GM20000 (cell line): Measurements from ENCODE around the gene CLVS2.

Source experiments
- DNase-seq: peaks from one replicate; pipeline ENCODE4 v3.0.0; 2012; ENCODE audit warnings: low spot score
- TF ChIP-seq, protein P1 (sequence below): IDR thresholded peaks from 2 replicates; pipeline ENCODE4 v1.5.1; 2012; ENCODE audit warnings: mild to moderate bottlenecking, control low read depth; ENCODE audit errors: extremely low read depth, missing control alignments

CLVS2 gene

DNA sequence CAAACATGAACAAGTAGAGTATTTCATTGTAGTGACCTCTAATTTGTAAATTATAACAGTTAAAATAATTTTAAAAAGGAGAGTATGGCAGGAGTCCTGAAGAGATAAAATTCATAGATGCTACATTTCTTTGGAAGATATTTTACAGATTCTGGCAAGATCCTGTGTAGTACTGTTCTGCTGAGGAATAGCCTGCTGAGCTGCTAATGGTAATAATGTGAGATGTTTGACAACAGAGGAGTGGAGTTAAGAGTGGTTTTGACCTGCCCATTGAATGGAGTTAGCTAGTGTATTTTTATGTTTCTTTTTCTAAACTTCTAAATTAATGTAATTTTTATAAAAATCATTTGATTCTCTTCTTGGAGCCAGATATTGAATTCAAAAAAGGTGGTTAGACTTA is 11.8 kb downstream of the CLVS2 start:
- no peak for DNase-seq

DNA sequence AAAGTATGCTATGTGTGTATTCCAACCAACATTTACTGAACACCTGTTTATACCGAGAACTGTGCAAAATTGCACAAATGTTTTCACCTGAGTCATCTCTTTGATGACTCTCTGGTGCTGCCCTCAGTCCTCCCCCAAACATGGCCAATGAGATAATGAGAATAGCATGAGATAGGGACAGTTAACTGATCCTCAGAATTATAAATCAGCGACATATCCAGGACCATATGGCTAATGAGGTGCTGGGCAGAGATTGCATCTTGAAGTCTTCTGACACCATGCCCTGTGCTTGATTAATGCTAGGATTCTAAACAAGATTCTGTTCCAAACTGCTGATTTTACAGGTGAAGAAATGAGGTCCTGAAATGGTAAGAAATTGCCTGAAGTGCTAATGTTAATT is 13.0 kb downstream of the CLVS2 start:
- DNase-seq, result no peak
- TF ChIP-seq, protein P1, sequence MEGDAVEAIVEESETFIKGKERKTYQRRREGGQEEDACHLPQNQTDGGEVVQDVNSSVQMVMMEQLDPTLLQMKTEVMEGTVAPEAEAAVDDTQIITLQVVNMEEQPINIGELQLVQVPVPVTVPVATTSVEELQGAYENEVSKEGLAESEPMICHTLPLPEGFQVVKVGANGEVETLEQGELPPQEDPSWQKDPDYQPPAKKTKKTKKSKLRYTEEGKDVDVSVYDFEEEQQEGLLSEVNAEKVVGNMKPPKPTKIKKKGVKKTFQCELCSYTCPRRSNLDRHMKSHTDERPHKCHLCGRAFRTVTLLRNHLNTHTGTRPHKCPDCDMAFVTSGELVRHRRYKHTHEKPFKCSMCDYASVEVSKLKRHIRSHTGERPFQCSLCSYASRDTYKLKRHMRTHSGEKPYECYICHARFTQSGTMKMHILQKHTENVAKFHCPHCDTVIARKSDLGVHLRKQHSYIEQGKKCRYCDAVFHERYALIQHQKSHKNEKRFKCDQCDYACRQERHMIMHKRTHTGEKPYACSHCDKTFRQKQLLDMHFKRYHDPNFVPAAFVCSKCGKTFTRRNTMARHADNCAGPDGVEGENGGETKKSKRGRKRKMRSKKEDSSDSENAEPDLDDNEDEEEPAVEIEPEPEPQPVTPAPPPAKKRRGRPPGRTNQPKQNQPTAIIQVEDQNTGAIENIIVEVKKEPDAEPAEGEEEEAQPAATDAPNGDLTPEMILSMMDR, result no peak

More for the DNA sequence above, 11.8 kb downstream of the CLVS2 start:
- TF ChIP-seq, protein P1, result no peak

DNA sequence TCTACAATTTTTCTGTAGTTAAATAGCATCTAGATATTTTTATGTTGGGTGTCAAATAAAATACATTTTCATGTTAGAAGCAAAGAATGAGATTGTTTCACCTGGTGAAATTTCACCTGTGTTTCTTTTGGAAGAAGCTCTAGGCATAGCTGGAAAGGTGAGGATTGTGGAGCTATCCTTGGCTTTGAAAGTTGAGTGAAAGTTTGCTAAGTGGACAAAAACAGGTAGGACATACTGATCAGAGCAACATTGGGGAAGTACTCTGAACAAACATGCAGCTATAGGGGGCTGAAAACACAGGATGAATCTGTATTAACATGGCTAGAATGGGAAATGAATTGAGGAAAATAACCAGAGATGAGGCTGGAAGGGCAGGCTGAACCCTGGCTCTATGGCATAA is 18.8 kb downstream of the CLVS2 start:
- no peak for DNase-seq
- TF ChIP-seq, protein P1, result no peak

DNA sequence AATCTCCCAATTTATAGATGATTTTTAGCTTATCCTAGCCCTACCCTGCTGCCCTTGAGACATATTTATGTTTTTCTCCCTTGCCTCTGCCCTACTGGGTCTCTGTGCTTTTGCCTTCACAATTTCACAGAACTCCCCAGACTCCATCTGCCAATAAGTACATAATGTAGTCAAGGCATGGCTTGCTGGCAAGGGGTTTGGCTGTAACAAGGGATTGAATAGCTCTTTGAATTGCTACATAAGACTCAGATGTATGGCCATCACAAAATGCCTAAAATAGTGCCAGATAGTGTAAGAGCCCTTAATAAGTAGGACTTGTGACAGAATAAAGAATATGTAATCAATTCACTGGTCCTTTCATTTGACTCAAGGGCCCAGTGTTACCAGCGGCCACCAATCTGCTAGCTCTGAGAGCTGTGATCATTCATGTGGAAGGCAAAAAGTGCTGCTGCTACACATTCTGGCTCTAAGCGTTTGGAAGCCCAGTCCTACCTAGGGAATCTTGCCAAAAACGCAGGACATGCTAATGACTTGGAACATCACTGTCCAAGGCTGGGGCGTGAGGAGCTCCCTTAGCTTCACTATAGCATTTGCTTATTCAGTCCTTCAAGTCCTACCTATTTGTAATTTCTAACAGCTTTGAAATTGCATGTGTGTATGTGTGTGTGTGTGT is 20.5 kb downstream of the CLVS2 start:
- DNase-seq, result no peak
- TF ChIP-seq, protein P1, result no peak

DNA sequence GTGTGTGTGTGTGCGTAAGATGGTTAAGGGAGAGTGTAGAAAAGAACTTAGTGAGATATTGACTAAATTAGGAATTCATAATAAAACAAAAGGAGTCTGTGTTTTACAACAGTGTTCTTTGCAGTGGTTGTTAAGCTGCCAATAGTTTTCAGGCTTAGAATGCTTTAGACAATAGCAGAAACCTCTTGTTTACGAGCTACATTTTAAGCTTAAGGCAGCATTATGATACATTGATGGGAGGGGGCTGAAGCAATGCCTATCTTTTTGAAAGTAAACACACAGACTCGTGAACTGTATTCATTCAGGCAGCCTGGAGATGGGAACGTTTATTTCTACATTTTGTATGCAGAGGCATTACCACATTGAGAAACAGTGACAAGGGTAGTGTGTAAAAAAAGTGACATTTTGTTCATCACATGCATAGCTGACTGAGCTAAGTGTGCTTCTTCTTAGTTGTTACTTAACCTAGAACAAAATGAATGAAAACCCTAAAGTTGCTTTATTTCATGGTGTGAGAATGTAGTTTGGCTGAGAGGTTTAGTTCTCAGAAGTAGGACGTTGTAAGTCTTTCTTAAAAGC is 21.2 kb downstream of the CLVS2 start:
- TF ChIP-seq, protein P1, result no peak
- DNase-seq, result no peak

DNA sequence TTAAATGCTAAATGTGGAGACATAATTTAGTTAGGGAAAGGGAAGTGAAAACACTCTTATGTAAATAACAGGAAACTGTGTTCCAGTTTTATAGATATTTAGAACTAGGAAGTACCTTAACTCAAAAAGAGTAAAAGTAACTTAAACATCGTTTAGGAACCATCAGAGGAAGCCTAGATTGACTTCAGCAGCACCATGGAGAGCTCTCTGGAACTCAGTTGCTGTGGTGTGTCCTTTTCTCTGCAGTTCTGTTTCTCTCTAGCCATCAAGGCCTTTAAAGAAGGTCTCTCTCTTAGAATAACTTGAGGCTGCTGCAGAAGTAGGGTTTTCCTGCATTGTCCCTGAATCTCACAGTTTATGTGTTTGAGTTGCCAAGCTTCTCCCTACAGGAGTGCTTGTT is 26.9 kb downstream of the CLVS2 start:
- no peak for DNase-seq

DNA sequence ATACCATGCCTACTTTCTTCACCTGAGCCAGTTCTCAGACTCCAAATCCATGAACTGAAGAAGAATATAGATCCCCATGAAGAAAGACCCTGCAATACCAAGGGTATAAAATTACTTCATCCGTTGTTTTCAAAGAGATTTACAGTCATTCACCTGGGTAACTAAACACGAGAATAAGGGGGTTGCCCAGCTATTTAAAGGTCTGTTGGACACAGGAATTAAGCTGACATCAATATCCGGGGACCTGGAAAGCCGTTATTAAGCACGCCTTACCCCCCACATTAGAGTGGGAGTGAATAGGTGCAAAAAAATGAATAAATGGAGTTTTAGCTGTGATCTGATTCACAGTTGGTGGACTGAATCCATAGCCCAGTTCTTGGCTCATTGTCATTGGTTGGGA is 28.9 kb downstream of the CLVS2 start:
- no peak for DNase-seq
- TF ChIP-seq, protein P1, result no peak

More for the DNA sequence above, 26.9 kb downstream of the CLVS2 start:
- TF ChIP-seq, protein P1, result no peak
